ENCODE results near the gene VTN.

The VTN gene

DNA sequence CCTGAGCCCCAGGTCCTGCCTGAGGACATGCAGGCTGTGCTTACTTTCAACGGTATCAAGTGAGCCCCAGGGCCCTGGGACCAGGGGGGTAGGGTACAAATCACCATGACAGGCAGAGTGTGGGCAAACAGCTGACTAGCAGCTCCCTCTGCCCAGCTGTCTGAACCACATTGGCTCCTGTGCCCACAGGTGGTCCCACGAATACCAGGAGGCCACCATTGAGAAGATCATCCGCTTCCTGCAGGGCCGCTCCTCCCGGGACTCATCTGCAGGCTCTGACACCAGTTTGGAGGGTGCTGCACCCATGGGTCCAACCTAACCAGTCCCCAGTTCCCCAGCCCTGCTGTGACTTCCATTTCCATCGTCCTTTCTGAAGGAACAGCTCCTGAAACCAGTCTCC lies 25.9 kb upstream of the VTN start:
- no peak for DNase-seq (ENCODE audit: low read depth in 4 of 4, low spot score in 1 of 4)

DNA sequence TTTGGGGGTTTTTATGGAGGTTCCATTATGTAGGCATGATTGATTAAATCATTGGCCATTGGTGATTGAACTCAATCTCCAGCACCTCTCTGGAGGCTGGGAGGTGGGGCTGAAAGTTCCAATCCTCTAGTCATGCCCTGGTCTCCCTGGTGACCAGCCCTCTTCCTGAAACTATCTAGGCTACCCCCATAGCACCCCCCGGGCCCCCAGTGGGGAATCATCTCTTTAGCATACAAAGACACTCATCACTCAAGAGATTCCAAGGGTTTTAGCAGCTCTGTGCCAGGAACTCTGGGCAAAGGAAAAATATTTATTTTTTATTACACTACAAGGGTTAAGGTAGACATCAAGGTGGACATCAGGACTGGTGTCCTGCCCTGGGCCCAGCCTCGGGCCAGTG lies 25.3 kb upstream of the VTN start:
- no peak for DNase-seq (ENCODE audit: low read depth in 4 of 4, low spot score in 1 of 4)

DNA sequence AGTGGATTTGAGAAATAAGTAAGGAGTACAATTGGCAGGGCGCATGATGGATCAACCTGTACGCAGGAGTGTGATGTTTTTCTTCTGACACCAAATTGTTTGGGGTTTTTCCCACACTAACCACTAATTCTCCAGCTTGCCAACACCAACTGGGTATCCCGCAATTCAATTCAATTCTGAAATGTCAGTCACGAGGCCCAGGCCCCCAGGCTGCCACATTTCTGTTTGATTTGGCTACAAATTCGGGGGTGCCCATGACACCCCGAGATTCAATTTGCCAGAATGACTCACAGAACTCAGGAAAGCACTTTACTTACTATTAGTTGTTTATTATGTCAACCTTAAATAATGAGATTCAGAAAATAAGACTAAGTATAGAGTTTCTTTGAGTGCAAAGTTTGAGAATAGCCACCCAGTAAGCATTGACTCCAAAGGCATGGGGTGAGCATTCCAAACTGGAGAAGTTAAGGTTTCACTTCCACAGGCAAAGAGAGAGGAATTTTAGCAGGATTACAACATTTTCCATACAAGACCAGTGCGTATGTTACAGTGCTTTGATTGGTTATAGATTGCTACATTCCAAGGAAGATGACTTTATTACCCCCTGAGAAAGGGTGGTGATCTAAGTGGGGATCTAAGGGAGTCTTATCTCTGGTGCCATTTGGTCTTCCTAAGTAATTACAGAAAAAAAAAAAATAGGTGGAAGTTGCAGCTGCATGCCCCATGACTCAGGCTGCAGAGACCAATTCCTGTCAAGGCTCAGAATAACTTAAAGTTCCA lies 24.4 kb upstream of the VTN start:
- no peak for DNase-seq (ENCODE audit: low read depth in 4 of 4, low spot score in 1 of 4)

DNA sequence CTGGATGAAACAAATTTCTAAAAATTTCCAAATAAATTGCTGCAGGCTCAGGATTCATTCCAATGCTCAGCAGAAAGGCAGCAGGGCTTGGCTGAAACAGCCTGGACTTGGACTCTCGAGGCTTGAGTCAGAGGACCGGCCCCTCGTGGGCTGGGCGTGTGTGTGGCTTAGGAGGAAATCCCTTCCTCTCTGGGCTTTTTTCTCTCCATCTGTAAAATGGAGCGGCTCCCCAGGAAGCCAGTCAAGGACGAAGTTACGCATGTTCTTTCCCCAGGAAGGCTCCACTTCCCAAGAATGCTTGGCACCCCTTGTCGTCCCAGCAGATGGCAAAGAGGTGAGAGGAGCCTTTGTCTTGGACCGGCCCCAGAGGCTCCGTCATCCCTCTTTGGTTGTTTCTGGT lies 22.4 kb upstream of the VTN start:
- DNase-seq (ENCODE audit: low read depth in 4 of 4, low spot score in 1 of 4), result no peak

DNA sequence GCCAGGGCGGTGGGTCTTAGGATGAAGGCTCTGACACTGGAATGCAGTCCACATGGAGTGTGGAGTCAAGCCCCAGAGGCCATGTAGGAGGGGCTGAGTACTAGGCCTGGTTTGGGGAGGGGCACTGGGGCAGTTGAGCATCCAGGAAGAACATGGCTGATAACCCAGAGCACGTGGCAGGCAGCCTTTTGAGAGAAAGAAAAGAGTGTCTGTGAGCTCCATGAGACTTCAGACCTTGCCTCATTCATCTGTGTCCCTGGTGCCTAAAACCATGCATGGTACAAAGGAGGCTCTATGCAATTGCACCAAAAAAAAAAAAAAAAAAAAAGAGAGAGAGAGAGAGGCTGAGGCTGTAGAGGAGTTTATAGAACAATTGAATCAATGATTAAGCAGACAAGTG lies 21.3 kb upstream of the VTN start:
- DNase-seq (ENCODE audit: low read depth in 4 of 4, low spot score in 1 of 4), result no peak

DNA sequence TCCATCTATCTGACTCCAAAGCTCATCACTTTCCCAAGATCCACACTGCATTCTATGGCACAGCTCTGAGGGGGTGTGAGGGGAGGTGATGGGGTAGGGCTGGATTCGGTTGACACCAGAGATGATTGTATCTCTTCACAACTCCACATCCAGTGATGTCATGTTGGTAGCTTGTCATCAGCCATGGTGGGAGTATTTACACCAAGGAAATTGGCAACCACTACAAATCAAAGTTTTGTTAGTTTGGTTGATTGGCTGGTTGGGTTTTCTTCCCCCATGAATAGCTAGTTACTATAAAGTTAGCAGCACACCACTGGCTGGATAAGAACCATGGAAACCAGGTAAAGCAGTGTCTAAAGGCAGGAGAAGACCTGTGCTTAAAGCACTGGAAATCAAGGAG lies 20.9 kb upstream of the VTN start:
- DNase-seq (ENCODE audit: low read depth in 4 of 4, low spot score in 1 of 4), result no peak

DNA sequence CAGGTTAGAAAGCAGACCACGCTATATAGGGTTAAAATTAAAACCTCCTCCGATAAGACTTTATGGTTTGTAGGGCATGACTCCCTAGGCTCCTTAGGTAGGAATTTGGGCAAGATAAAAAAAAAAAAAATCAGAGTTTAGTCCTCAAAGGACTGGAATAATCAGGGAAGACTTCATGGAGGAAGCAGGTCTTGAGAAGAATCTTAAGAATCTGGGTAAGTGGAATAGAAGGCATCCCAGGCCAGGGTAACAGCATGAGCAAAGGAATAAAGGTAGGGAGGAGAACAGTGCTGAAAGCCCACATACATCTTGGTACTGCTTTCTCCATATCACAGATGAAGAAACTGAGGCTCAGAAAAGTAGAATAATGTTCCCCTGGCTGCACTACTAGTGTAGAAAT lies 20.5 kb upstream of the VTN start:
- DNase-seq (ENCODE audit: low read depth in 4 of 4, low spot score in 1 of 4), result no peak

DNA sequence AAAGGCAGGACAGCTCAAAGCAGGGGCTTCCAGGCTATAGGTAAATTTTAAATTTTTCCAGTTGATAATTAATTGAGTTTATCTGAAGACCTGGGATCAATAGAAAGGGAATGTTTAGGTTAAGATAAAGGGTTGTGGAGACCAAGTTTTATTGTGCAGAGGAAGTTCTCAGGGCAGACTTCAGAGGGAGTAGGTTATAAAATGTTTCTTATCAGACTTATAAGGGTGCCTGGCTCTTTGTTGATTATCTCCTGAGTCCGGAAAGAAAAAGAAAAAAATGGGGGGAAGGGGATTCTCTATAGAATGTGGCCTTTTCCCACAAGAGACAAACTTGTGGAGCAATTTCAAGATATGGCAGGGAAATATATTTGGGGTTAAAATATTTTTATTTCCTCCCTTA lies 20.0 kb upstream of the VTN start:
- no peak for DNase-seq (ENCODE audit: low read depth in 4 of 4, low spot score in 1 of 4)

DNA sequence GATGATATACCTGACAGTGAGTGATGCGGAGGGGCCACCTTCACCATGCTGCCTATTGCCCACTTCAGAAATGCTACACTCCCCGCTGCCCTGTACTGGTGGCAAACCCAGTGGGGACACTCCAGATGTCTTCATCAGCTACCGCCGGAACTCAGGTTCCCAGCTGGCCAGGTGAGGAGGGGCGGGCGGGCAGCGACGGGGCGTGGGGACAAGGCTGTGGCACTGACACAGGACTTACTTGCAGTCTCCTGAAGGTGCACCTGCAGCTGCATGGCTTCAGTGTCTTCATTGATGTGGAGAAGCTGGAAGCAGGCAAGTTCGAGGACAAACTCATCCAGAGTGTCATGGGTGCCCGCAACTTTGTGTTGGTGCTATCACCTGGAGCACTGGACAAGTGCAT lies 18.0 kb upstream of the VTN start:
- no peak for DNase-seq (ENCODE audit: low read depth in 4 of 4, low spot score in 1 of 4)

DNA sequence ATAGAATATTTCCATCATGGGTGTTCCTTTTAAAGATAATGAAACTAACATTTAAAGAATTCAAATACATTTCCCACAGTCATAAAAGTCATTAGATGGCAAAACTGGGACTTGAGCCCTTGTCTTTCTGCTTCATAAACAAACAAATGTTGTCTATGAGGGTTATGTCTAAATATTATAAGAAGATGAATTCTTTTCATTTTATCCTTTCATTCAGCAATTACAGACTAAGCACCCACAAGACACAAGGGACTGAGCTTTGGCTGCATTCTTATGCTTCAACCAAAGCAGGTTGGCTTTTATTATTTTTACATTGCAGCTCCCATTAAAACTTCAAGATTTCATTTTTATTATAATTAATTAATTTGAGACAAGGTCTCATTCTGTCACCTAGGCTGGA lies 16.3 kb upstream of the VTN start:
- DNase-seq (ENCODE audit: low read depth in 4 of 4, low spot score in 1 of 4), result no peak

DNA sequence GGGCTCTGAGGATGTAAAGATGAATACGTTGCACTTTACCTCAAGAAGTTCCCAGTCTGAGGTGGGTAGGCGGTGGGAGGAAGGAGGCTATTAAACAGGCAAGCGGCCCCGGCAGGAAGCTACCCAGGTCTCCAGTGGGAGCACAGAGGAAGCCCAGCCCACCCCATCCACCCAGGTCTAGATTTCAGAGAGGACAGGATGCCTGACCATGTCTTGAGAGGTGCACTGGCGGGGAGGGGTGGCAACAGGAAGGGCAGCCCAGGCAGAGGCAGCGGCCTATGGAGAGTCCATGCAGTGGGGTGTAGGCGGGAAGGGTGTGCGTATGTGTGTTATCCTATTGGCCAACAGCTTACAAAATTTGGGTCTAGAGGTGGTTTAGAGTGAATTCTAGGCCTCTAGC lies 15.3 kb upstream of the VTN start:
- DNase-seq (ENCODE audit: low read depth in 4 of 4, low spot score in 1 of 4), result no peak

DNA sequence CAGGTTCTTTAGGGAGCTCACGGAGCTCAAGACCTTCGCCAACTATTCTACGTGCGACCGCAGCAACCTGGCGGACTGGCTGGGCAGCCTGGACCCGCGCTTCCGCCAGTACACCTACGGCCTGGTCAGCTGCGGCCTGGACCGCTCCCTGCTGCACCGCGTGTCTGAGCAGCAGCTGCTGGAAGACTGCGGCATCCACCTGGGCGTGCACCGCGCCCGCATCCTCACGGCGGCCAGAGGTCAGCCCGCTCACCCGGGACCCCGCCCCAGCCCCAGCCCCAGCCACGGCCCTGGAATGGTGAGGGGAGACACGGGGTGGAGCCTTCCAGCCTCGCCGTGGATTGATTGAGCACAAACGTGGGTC lies 14.9 kb upstream of the VTN start:
- DNase-seq (ENCODE audit: low read depth in 4 of 4, low spot score in 1 of 4), result no peak

DNA sequence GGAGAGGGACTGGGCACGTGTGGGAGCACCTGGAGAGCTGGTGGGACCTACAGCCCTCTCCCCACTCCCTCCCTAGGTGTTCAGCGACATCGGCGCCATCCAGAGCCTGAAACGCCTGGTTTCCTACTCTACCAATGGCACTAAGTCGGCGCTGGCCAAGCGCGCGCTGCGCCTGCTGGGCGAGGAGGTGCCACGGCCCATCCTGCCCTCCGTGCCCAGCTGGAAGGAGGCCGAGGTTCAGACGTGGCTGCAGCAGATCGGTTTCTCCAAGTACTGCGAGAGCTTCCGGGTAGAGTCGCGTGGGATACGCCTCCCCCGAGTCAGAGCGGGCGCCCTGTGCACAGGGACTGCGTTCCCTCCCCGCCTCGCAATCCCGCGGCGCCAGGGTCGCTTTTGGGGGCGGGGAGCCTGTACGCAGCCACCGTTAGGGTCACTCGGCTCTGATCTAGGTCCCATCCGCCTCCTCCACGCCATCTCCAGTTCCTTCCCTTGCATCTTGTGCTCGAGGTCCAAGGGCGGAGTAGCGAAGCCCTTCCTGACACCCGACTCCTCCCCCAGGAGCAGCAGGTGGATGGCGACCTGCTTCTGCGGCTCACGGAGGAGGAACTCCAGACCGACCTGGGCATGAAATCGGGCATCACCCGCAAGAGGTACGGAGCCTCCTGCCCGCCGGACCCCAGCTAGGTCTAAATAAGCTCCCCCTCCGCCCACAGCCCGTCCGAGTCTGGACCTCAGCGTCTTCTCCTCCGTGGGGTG lies 14.4 kb upstream of the VTN start:
- peak in 3 of 4 experiments; percentile 38 to 50 (median 45) for DNase-seq (ENCODE audit: low read depth in 4 of 4, low spot score in 1 of 4)

DNA sequence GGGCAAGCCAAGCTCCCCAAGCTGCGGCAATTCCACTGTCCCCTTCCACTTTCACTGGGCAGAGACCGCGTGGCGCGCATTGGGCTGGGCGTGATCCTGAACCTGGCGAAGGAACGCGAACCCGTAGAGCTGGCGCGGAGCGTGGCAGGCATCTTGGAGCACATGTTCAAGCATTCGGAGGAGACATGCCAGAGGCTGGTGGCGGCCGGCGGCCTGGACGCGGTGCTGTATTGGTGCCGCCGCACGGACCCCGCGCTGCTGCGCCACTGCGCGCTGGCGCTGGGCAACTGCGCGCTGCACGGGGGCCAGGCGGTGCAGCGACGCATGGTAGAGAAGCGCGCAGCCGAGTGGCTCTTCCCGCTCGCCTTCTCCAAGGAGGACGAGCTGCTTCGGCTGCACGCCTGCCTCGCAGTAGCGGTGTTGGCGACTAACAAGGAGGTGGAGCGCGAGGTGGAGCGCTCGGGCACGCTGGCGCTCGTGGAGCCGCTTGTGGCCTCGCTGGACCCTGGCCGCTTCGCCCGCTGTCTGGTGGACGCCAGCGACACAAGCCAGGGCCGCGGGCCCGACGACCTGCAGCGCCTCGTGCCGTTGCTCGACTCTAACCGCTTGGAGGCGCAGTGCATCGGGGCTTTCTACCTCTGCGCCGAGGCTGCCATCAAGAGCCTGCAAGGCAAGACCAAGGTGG lies 11.2 kb upstream of the VTN start:
- no peak for DNase-seq (ENCODE audit: low read depth in 4 of 4, low spot score in 1 of 4)

DNA sequence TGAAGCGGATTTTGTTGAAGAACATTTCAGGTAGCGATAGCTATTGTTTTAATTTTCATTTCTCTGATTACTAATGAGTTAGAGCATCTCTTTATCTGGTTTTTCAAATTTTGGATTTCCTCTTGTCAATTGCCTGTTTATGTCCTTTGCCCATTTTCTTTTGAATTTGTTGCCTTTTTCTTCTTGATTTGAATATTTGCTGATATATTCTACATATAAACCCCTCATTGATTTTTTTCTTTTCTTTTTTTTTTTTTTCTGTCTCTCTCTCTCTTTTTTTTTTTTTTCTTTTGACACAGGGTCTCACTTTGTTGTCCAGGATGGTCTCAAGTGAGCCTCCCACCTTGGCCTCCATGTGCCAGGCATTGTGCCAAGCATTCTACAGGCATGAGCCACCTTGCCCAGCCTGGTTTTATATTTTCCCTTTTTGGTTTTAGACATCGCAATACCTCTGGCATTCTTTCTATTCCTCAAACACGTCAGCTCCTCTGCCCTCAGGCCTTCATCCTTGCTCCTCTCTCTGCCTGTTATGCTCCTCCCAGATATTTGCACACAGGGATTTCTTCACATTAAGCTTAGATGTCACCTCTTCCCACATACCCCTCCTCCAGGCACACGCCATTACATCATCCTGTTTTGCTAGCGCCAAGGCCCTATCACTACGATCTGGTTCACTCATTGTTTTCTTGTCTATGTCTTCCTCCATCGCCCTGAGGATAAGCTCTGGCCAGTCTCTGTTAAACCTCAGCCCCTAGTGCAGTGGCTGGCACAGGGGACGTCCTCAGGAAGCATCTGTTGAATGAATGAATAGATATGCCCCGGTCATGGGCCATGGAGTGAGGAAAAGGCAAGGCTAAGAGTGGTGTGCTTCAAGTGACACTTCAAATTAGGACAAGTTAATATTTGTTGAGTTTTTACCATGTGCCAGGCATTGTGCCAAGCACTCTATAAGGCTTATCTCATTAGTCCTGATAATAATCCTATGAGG lies 10.0 kb upstream of the VTN start:
- DNase-seq (ENCODE audit: low read depth in 4 of 4, low spot score in 1 of 4), result no peak

DNA sequence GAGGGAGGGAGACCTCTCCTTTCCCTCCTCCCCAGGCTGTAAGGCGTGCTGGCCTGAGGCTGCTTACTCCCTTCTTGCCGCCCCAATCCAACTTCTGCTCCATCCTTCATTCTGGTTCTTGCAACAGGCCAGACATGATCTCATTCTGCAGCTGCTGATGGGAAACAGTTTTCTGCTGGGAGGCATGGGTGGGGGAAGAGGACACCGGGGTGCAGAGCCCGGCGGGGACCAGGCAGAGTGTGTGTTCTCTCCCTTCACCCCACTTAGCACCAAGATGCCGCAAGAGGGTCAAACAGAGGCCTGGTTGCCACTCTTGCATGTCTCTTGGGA lies 2.8 kb upstream of the VTN start:
- no peak for DNase-seq (ENCODE audit: low read depth in 4 of 4, low spot score in 1 of 4)

DNA sequence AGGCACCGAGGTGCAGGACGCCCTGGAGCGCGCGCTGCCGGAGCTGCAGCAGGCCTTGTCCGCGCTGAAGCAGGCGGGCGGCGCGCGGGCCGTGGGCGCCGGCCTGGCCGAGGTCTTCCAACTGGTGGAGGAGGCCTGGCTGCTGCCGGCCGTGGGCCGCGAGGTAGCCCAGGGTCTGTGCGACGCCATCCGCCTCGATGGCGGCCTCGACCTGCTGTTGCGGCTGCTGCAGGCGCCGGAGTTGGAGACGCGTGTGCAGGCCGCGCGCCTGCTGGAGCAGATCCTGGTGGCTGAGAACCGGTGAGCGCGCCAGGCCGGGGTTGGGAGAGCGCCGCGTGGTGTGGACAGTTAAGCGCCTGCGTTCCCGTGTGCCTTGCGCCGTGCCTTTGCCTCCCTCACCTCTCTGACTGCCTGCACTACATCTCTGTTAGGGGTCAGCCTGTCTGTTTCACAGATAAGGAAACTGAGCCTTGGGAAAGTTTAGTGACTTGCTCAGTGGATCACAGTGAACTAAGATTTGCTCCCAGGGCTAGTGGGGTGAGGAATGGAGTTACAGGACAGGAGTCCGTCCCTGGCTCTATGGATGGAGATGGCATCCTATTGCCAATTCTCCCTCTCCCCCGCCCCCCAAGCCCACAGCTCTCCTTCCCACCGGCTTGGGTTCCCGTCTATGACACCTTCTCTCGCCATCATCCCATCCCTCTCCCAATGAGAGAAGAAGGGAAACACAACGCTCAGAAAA lies 2.3 kb upstream of the VTN start:
- no peak for DNase-seq (ENCODE audit: low read depth in 4 of 4, low spot score in 1 of 4)

DNA sequence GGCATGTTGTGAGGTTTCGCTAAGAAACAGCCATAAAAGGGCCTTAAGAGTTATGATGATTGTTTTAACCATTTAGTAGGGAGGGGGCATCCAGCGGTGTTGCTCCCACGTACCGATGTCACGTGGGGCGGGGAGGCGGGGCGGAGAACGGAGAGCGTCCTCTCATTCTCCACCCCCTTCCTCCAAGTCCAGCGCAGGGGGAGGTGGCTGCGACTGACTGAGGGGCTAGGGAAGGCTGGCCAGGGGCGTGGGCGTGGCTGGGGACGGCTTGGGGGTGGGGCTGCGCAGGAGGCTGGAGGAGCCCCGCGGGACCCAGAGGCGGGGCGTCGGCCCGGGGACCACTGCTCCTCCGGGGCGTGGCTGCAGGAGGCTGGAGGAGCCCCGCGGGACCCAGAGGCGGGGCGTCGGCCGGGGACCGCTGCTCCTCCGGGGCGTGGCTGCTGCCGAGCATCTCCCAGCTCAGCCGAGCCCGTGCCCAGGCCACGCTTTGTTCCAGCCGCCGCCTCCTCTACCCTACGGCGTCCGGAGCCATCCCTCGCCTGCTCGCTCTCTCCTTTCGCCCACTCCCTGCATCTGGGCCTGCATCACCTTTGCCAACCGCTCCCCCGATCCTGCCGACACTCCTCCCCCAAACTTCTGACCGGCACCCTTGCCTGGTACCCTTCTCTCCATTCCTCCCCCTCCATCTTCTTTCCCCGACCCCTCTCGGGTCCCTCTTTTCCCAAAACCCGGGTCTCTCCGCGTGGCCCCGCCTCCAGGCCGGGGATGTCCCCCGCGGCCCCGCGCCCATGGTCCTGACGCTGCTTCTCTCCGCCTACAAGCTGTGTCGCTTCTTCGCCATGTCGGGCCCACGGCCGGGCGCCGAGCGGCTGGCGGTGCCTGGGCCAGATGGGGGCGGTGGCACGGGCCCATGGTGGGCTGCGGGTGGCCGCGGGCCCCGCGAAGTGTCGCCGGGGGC lies 1.4 kb upstream of the VTN start, which contains the start of gene SARM1:
Gene SARM1, plus strand, starts transcription at position 450 of the 958 bp plus-strand sequence. Its CDS starts 339 bp downstream, at position 789.
- DNase-seq (ENCODE audit: low read depth in 4 of 4, low spot score in 1 of 4), result peak; percentile 54 to 89 (median 69)

DNA sequence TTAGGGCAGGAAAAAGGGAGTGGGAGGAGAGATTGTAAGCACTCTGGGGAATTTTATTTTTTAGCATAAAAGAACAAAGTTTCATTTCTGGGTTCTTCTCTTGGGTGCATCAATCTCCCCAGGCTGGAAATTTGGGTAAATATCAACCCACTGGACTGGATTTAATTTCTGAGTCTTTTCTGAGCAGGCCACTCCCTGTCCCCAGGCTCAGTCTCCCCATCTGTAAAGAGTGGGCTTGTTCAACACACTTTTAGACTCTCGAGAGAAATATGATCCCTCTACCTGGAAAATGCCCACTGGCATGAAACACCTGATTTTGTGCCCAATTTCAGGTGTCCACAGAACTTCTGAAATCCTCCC lies 617 bp upstream of the VTN start:
- DNase-seq (ENCODE audit: low read depth in 4 of 4, low spot score in 1 of 4), result no peak
